GM13976 (cell line): Measurements from ENCODE around the gene F12.

Experiments used
- DNase-seq: peaks from one replicate; pipeline ENCODE4 v3.0.0; 2012; ENCODE audit warnings: low spot score
- CTCF ChIP-seq: IDR thresholded peaks from 2 replicates; pipeline ENCODE4 v1.5.1; 2012; ENCODE audit warnings: borderline replicate concordance, mild to moderate bottlenecking; ENCODE audit not compliant: insufficient read depth; ENCODE audit errors: extremely low read depth, missing control alignments, control extremely low read depth
- in situ Hi-C: fragments of 300-500 bp; cut with MboI; formaldehyde crosslinking; loops from one replicate; pipeline ENCODE4 v1.12.0; 2022; ENCODE audit warnings: low sequenced_read_pairs, mixed read lengths, inconsistent platforms; ENCODE audit not compliant: unreplicated experiment

F12 gene

DNA sequence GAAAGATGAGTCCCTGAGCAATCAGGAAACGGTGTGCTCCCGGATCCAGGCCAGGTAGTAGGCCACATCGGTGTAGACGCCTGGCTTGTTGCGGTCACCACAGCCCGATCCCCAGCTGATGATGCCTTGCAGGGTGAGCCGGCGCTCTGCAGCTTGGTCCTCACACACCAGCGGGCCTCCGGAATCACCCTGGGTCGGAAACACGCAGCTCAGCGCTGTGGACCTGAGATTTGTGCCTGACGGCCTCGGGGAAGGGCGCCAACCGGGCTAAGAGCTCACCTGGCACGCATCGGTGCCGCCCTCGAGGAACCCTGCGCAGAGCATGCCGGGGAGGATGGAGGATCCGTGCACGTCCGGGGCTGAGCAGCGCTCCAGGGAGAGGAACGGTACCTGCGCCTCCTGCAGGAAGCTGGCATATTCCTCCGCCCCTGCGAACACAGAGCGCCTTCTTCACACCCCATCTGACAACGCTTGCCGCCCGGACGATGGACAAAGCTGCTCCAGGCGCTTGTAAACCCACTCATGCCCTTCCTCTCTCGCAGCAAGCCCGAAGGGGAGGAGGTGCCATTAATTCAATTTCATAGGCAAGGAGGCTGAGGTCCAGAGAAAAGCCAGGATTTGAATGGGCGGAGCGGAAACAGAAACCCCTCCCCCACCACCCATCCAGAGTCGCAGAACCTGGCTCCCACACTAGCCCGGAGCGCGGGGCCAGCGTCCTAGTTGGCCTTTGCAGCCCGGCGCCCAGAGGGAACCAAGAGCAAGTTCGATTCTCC lies 6.9 kb downstream of the F12 start:
- peak; percentile 60 for TF ChIP-seq CTCF
- in situ Hi-C loops = loop anchor here (10.0 kb wide), 1 partner anchor 52 kb away; no protein-coding TSS in a partner anchor
- peak; percentile 79 for DNase-seq

GRCh38 chr5:177399997-177400868 lies 9.1 kb downstream of the F12 start, which contains the start of gene PFN3:
TSS of gene PFN3 (minus strand) at chr5:177400661. CDS start at chr5:177400576, 85 bp downstream.
- TF ChIP-seq CTCF = no peak
- in situ Hi-C loops = loop anchor here (10.0 kb wide), 1 partner anchor 55 kb away; no protein-coding TSS in a partner anchor
- no peak for DNase-seq

DNA sequence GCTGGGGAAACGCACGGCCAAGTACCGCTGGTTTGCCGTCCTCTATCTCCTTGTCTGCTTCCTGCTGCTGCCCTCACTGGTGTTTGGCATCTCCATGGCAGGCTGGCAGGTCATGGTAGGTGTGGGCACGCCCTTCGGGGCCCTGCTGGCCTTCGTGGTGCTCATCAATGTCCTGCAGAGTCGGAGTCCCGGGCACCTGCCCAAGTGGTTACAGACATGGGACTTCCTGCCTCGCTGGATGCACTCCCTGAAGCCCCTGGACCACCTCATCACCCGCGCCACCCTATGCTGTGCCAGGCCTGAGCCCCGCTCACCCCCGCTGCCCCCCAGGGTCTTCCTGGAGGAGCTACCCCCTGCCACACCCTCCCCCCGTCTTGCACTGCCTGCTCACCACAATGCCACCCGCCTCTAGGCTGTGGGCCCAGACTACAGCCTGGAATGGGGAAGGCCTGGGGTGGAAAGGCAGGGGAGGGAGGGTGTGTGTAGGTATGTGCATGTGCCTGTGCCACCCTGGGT lies 11.4 kb downstream of the F12 start:
- no peak for TF ChIP-seq CTCF
- in situ Hi-C loops = no loop called here
- no peak for DNase-seq

DNA sequence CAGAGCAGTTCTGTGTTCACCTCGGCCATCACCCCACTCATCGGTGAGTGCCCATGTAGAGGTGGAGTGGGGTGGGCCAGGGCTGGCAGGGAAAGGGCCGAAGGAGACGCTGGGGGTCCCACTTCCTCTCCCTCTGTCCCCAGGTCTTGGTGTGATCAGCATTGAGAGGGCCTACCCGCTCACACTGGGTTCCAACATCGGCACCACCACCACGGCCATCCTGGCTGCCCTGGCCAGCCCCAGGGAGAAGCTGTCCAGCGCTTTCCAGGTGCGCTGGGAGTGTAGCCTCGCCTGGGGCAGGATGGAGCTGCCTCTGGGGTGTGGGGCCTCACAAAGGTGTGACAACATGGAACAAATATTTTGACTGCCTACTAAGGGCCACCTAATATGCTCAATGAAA lies 12.6 kb downstream of the F12 start:
- DNase-seq = no peak
- in situ Hi-C loops = no loop called here

GRCh38 chr5:177396078-177396477 lies 13.3 kb downstream of the F12 start:
- in situ Hi-C loops = no loop called here
- DNase-seq = no peak
- TF ChIP-seq CTCF = no peak

More for the DNA sequence above, 12.6 kb downstream of the F12 start:
- TF ChIP-seq CTCF = no peak

DNA sequence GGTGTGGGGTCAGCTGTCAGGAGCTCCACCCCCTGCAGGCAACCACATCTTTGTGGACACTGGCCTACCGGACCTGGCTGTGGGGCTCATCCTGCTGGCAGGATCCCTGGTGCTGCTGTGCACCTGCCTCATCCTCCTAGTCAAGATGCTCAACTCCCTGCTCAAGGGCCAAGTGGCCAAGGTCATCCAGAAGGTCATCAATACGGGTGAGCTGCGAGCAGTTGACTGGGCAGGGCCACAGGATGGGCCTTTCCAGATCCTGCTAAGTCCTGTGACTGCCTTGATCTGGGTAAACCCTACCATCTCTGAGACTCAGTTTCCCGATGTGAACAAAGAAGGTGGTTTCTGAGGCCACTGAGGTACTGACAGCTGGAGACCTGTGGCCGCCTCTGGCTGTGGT lies 15.4 kb downstream of the F12 start:
- TF ChIP-seq CTCF = no peak
- in situ Hi-C loops = no loop called here
- no peak for DNase-seq
